Measurements from ENCODE around the gene PIAS4.

DNA sequence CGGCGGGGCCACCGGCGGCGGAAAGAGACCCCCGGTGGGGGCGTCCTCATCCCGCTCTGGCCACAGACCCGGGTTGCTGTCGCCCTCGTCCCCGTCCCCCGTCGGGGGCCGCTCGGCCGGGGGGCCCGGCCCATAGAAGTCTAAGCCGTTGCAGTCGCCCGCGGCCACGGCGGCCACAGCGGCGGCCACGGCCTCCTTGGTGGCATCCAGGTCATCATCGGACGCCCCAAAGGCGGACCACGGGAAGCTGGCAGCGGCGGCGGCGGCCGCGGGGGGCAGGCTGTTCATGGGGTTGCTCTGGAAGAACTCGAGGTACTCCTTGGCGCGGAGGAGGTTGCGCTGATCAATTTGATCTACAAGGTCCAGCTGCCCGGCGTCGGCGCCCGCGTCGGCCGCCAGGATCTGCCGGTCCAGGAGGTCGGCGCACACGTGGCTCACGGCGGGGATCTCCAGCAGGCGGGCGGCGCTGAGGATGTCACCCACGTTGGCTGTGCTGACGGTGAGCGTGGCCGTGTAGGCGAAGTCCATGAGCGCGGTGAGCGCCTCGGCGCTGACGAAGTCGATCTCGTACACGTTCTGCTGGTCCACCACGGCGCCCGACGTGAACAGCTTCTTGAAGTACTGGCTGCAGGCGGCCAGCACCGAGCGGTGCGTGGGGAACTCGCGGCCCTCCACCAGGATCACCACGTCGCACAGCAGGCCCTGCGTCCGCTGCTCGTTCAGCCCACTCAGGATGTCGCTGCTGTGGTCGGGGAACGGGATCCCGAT lies 47.1 kb downstream of the PIAS4 start:
- TF ChIP-seq, protein P1, sequence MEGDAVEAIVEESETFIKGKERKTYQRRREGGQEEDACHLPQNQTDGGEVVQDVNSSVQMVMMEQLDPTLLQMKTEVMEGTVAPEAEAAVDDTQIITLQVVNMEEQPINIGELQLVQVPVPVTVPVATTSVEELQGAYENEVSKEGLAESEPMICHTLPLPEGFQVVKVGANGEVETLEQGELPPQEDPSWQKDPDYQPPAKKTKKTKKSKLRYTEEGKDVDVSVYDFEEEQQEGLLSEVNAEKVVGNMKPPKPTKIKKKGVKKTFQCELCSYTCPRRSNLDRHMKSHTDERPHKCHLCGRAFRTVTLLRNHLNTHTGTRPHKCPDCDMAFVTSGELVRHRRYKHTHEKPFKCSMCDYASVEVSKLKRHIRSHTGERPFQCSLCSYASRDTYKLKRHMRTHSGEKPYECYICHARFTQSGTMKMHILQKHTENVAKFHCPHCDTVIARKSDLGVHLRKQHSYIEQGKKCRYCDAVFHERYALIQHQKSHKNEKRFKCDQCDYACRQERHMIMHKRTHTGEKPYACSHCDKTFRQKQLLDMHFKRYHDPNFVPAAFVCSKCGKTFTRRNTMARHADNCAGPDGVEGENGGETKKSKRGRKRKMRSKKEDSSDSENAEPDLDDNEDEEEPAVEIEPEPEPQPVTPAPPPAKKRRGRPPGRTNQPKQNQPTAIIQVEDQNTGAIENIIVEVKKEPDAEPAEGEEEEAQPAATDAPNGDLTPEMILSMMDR (IDR thresholded peaks at IDR 0.05), result no peak
- TF ChIP-seq POLR2A (IDR thresholded peaks at IDR 0.05), result no peak

All from body of pancreas (tissue), 4 donors.